ENCODE data around the gene RAB9A. TPM values are rescaled to one million over a fixed set of nuclear protein-coding genes. Genes with fewer than 3 reads are reported as not detected.
"Not testable (repeated sequence)": the region's sequence is repeated elsewhere in the genome, so short reads cannot be mapped to it uniquely, and the experiment has no call there.

The RAB9A gene
- total RNA-seq, 1 experiment from 2014 or later = 100 TPM

GRCh38 chrX:13694983-13695382, 6.1 kb downstream of the RAB9A start:
- in situ Hi-C loops (cut with HindIII; ENCODE audit: low pct_unique_long_range_greater_than_20kb, low sequenced_read_pairs) = no loop called here
- DNase-seq (ENCODE audit: low read depth) = no peak

- in situ Hi-C loops (cut with HindIII; ENCODE audit: low pct_unique_long_range_greater_than_20kb, low sequenced_read_pairs) = no loop called here
- DNase-seq (ENCODE audit: low read depth) = no peak
These were observed 6.7 kb downstream of the RAB9A start for GRCh38 chrX:13695601-13696115.

GRCh38 chrX:13697455-13697854, 8.5 kb downstream of the RAB9A start:
- no peak for DNase-seq (ENCODE audit: low read depth)
- in situ Hi-C loops (cut with HindIII; ENCODE audit: low pct_unique_long_range_greater_than_20kb, low sequenced_read_pairs) = no loop called here

DNA sequence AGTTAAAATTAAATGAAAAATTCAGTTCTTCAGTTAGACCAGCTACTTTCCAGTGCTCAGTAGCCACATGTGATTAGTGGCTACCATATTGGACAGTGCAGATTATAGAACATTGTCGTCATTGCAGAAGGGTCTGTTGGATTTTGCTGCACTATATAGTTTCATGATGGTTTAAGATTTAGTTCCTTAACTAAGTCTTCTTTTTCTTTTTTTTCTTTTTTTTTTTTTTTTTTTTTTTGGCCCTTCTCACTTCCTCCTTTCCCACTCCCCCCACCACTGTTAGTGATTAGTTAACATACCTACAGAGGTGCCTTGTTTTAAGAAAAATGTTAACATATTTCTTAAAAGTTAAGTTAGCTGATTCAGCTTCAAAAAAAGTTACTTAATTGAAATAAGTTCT, 9.0 kb downstream of the RAB9A start:
- no peak for DNase-seq (ENCODE audit: low read depth)
- in situ Hi-C loops (cut with HindIII; ENCODE audit: low pct_unique_long_range_greater_than_20kb, low sequenced_read_pairs) = no loop called here

- in situ Hi-C loops (cut with HindIII; ENCODE audit: low pct_unique_long_range_greater_than_20kb, low sequenced_read_pairs) = no loop called here
- no peak for DNase-seq (ENCODE audit: low read depth)
These were observed 9.5 kb downstream of the RAB9A start for GRCh38 chrX:13698432-13698831.

DNA sequence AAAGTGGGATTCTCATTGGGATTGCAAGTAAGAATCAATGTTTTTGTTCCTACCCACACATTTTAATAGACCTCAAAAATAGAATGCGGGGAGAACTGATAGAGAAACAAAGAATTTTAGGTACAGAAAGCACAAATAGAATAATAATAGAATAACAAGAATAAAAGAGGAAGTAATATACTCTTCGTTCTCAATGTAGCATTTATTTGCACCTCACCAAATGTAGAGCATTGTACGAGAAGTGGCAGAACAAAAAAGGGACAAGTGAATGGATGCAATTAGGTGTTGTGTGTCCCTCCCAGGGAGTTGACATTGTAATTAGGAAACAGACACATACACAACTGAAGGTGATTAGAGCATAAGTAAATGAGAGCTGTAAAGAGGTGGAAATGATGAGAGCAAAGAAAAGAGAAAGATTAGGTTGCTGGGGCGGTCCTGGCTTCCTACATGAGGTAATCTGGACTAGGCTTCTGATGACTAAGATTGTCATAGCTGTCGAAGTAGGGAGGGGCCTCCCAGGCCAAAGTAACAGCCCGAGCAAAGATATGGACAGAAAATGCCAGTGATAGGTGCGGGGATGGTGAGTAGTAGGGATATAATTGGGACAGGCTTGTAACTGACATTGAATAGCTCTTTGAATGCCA, 10.4 kb downstream of the RAB9A start:
- in situ Hi-C loops (cut with HindIII; ENCODE audit: low pct_unique_long_range_greater_than_20kb, low sequenced_read_pairs) = no loop called here
- no peak for DNase-seq (ENCODE audit: low read depth)

DNA sequence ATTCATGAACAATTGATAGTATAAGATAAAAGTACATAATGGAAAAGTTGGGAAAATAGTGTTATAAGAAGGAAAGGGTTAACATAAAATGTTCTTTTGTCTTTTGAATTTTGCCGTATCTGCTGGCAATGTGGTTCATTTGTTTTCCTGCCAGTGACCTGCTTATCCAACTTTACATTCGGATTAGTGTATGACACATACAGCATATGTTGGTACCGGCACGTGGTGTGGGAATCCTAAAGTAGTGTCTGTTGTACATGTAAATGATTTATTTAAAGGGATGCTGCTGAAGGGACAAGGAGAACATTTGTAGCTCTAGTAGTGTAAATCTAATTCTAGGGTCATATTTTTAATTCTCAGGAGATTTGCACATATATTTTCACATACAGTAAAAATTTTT, 11.5 kb downstream of the RAB9A start:
- no peak for DNase-seq (ENCODE audit: low read depth)
- in situ Hi-C loops (cut with HindIII; ENCODE audit: low pct_unique_long_range_greater_than_20kb, low sequenced_read_pairs) = no loop called here

DNA sequence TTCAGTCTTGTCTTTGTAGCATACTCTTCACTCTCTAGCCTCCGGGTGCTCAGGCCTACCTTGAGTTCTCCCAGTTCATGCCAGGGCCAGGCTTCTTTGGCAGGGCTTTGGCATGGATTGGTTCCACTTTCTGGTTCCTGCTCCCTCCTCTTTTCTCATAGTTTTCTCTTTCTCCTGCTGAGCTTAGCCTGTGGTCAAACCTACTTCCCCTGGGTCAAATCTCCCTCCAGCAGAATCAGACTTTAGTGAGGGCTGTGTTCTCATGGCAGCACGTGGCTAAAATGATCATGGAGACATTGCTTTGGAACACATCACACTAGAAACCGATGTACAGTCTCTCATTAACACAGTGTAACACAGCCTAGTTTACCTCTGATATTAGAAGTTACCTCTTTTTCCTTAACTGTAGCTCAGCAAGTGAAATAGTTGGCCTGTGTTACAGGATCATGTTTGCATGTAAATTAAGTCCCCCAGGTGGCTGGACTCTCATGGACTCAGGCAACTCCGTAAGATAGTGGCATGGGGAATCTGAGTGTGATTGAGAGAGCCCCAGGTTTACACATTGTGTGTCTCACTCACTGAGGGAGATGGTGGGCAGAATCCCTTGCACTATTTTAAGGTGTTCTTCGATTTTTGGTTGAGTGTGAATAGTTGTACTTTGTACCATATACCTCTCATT, 13.3 kb downstream of the RAB9A start:
- in situ Hi-C loops (cut with HindIII; ENCODE audit: low pct_unique_long_range_greater_than_20kb, low sequenced_read_pairs) = no loop called here

DNA sequence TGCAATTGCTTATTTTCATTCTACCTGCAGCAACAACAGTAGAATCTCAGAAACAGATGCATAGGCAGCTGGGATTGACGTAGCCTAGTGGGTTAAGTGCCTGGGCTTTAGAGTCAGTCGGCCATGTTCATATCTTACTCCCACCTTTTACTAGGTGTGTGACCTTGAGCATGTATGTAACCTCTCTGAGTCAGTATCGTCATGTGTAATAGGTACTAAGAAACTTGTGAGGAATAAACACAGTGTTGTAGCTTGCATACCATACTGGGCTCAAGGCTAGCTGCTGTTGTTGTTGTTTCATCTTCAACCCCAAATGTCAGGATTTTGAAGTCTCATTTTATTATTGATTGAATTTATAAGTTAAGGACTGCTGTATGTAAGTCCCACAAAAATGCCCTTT, 14.2 kb downstream of the RAB9A start:
- DNase-seq (ENCODE audit: low read depth) = no peak
- in situ Hi-C loops (cut with HindIII; ENCODE audit: low pct_unique_long_range_greater_than_20kb, low sequenced_read_pairs) = no loop called here

More for the DNA sequence above, 13.3 kb downstream of the RAB9A start:
- DNase-seq (ENCODE audit: low read depth) = no peak

DNA sequence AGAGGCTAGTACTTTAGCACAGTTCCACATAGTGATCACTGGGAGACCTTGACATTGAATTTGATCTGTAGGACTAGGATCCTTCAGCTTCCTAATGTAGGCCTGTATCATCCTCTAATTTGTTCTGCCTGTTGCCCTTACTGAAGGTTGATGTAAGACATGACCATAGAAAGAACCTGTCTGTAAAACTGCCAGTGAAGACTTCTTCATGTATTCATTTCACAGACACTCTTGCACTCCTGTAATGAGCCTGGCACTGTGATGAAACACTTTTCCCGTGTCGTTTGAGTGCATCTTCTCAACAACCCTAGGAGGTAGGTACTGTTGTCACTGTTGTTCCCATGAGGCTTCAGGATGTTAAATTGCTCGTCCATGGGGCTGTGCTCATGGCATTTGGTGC, 14.7 kb downstream of the RAB9A start:
- no peak for DNase-seq (ENCODE audit: low read depth)
- in situ Hi-C loops (cut with HindIII; ENCODE audit: low pct_unique_long_range_greater_than_20kb, low sequenced_read_pairs) = no loop called here

- no peak for DNase-seq (ENCODE audit: low read depth)
- in situ Hi-C loops (cut with HindIII; ENCODE audit: low pct_unique_long_range_greater_than_20kb, low sequenced_read_pairs) = no loop called here
These were observed 22.2 kb downstream of the RAB9A start for GRCh38 chrX:13711141-13711540.

DNA sequence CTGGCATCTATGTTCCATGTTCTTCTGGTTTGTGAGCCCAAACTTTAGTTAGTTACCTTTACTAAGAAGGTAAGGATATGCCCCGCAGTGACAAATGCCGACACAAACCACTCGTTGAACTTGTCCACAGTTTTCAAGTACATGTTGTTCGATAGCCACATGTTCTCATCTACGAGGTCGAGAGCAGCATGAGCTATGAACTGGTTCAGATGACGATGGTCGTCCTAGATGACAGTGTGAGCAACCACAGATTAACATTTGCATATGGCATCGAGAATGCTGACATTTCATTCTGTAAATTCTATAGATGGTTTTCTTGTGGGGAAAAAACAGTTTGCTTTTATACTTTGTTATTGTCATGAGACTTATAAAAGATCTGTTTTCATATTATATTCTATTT, 27.5 kb downstream of the RAB9A start:
- in situ Hi-C loops (cut with HindIII; ENCODE audit: low pct_unique_long_range_greater_than_20kb, low sequenced_read_pairs) = no loop called here
- no peak for DNase-seq (ENCODE audit: low read depth)

- DNase-seq (ENCODE audit: low read depth) = no peak
- in situ Hi-C loops (cut with HindIII; ENCODE audit: low pct_unique_long_range_greater_than_20kb, low sequenced_read_pairs) = no loop called here
These were observed 28.0 kb downstream of the RAB9A start for GRCh38 chrX:13716905-13717304.

DNA sequence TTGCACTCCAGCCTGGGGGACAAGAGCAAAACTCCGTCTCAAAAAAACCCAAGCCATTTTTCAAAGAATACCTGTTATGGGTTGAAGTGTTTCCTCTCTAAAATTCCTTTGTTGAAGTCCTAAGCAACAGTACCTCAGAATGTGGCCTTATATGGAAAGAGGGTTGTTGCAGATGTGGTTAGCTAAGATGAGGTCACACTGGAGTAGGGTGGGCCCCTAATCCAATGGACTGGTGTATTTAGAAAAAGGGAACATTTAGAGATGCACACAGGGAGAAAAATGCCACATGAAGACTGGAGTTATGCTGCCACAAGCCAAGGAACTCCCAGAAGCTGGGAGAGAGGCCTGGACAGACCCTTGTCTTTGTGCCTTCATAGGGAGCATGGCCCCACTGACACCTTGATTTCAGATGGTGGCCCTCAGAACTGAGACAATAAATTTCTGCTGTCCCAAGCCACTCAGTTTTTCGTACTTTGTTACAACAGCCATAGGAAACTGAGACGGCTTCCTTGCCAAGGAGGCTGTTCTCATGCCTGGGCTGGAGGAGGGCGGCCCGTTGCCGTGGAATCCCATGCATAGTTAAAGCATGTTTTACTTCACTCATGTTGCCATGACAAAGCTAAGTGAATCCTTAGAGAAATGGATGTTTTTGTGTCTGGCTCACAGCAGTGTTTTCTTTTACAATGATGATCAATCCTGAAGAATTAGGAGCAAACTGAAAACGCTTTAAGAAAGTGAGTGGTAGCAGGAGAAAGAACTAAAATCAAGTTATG, 29.0 kb downstream of the RAB9A start:
- in situ Hi-C loops (cut with HindIII; ENCODE audit: low pct_unique_long_range_greater_than_20kb, low sequenced_read_pairs) = no loop called here
- no peak for DNase-seq (ENCODE audit: low read depth)

DNA sequence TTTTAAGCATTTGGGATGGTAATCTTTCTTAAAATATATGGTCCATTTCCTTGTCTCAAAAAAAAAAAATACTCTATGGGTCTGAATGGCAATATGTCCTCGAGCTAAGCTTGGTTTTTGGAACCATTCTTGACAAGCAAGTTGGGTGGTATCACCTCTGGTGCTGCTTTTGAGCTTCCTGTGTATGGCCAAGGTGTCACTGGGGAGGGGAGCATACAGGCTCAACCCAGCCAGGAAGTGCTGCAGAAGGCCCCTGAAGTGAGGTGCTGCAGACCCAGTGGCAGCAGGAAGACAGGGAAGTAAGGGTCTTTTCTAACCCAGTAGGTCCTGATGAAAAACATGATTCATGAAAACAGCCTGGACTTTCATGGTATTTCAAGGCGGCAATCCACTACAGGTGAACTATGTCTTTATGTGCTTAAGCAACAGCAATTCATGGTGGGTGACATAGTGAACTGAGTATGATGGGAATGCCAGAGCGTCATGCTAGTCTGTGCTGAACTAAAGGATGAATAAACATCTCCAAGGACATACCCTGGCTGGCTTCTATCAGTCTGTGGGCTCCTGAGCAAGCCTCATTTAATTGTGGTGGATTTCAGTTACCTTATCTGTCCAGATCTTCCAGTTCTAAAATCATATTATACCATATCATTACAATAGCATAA, 30.4 kb downstream of the RAB9A start:
- in situ Hi-C loops (cut with HindIII; ENCODE audit: low pct_unique_long_range_greater_than_20kb, low sequenced_read_pairs) = no loop called here
- no peak for DNase-seq (ENCODE audit: low read depth)

- in situ Hi-C loops (cut with HindIII; ENCODE audit: low pct_unique_long_range_greater_than_20kb, low sequenced_read_pairs) = no loop called here
- DNase-seq (ENCODE audit: low read depth) = no peak
These were observed 32.4 kb downstream of the RAB9A start for GRCh38 chrX:13721371-13721770.

DNA sequence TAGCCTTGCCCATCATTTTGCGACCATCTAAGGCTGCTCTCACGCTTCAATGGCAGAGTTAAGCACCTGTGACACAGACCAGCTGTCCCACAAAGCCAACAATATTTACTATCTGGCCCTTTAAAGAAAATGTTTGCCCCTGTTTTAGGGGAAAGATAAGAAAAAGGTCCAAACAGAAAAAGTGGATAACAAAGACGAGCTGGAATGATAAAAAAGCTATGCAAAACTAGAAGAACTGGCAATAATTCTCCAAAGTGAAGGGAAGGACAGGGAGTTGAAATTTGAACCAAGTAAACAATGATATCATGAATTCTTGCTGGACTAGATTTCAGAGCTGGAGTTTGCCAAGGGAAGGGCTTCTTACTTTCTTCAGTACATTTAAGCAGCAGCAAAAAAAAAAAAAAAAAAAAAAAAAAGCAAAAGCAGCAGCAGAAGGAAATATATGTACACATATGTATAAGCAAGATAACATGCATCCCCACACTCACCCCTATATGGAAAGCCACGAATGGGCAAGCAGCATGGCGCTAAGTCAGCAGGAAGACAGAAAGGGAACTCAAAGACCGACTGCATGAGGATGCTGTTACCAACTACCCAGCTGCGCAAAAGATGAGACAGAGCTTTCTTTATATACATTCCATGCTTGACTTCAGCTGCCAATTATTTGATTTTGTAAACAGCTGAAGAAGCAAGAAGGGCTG, 33.0 kb downstream of the RAB9A start:
- in situ Hi-C loops (cut with HindIII; ENCODE audit: low pct_unique_long_range_greater_than_20kb, low sequenced_read_pairs) = no loop called here
- no peak for DNase-seq (ENCODE audit: low read depth)

- DNase-seq (ENCODE audit: low read depth); in situ Hi-C loops (cut with HindIII; ENCODE audit: low pct_unique_long_range_greater_than_20kb, low sequenced_read_pairs): not testable (repeated sequence)
These were observed 36.0 kb downstream of the RAB9A start for GRCh38 chrX:13724878-13725277.
